GM19452 (cell line): ENCODE data around the gene STOML1.

ENCODE experiments used
- ATAC-seq: cut with Tn5 transposase; IDR thresholded peaks from one replicate; pipeline ENCODE4 v1.9.1; 2021; ENCODE audit not compliant: unreplicated experiment

STOML1 gene

DNA sequence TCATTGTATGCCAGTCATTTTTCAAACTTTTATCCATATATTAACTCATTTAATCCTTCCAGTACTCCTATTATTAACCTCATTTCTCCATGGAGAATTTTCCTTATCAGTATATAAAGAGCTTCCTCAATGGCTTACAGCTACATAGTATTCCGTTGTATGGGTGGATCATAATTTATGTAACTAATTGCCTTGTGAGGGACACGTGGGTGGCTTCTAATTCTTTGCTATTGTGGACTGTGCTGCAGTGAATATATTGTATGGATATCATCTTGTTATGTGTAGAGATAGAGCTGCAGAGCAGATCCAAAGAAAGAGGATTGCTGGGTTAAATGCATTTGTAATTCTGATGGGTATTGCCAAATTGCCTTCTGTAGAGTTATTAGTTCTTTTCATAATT is 27.6 kb upstream of the STOML1 start:
- ATAC-seq = no peak

DNA sequence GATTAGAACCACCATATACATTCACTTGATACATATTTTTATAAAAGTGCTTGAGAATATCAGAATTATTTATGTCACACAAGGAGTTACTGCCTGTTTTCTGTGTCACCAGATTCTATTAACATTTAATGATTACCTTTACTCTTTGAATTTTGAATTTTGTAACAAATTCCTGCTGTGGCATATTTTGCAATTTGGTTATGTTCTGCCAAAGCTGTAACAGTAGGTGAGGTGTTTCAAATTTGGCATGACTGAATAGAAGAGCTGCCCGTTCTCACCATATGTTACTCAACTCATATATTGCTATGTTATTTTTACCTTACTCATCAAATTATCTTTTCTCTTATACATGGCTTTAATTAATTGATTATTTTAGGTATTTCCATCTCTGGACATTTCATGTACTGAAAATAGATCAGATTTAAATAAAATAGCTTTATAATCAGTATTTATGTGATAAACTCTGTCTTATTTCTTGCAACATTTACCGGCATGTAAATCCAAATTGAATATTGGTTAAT is 21.3 kb upstream of the STOML1 start:
- ATAC-seq = no peak

DNA sequence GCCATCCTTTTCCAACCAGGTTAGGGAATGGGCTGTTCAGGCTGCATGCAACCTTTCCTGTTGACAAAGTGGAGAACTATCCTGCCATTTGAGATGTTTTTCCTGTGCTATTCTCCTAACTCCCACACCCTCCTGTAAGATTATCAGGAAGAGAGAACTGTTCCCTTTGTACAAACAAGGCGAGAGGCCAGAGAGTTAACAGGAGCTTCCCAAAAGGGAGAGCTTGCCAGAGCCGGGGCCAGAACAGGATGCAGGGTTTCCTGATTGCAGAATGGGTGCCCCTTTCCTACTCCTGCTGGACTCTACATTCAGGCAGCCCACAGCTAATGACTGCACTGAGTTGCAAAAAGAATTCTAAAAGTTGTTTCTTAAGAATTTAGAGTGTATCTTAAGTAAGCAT is 19.5 kb upstream of the STOML1 start:
- no peak for ATAC-seq

DNA sequence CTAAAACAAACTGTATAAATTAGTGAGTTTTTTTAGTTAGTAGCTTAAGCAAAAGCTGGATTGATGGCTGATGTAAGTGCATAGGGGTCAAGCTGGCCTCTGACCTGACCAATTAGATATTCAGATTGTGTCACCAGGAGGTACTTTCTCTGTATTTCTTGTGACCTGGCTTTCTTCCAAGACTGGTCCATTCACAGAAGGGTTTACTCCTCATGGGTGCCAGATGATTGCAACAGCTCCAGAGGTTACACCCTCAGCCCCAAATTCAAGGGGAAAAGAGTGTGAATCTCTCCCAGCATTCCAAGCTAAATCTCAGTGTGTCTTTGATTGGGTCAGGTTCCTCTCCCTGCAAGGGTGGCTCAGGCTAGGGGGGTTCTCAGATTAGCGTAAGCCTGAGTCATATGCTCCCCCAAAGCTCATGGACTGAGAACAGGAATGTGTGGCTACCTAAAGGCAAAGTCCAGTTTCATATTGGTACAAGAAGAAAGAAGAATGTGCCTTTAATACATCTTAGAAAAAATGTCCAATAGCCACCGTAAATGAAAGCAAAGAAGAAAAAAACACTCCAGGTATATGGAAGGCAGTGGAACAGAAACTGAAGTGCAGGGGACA is 18.9 kb upstream of the STOML1 start:
- no peak for ATAC-seq

DNA sequence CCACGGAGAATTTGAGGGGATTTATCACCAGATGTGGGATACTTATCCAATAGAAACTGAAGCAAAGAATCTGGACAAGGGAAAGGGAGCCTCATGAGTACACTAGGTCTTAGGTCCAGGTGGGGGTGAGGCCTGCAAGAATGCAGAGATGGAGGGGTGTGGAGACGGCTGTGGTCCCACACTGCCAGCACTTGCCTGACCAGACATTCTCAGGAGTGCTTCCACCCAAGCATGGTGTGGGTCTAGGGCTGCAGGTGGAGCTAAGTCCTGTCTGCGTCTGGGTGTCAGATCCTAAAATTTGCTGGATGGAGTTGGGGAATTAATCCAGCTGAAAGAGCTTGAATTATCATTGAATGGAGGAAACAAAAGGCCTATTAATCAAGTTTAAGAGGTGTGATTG is 16.8 kb upstream of the STOML1 start:
- ATAC-seq = no peak

DNA sequence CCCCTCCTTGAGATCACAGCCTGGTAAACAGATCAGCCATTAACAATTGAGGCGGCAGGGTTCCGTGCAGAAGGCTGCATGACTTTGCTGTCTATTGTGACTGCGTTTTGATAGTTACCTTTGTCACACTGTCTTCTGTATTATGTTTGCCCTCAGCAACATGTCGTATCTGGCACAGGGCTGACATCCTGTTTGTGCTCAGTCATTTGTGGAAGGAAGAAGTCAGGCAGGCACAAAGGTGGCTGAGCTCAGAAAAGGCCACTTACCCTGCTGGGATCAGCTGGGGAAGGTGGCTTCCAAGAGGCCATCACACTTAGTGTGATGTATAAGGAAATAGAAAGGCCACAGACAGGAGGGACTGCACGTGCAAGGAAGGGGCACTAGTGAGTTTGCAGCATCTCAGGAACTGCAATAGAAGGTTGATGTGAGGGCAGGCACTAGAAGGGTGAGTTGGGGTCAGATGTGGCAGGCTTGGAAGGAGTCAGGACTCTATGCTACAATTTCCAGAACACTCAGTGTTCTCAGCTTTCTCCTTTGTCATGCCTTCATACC is 15.8 kb upstream of the STOML1 start:
- ATAC-seq = no peak

DNA sequence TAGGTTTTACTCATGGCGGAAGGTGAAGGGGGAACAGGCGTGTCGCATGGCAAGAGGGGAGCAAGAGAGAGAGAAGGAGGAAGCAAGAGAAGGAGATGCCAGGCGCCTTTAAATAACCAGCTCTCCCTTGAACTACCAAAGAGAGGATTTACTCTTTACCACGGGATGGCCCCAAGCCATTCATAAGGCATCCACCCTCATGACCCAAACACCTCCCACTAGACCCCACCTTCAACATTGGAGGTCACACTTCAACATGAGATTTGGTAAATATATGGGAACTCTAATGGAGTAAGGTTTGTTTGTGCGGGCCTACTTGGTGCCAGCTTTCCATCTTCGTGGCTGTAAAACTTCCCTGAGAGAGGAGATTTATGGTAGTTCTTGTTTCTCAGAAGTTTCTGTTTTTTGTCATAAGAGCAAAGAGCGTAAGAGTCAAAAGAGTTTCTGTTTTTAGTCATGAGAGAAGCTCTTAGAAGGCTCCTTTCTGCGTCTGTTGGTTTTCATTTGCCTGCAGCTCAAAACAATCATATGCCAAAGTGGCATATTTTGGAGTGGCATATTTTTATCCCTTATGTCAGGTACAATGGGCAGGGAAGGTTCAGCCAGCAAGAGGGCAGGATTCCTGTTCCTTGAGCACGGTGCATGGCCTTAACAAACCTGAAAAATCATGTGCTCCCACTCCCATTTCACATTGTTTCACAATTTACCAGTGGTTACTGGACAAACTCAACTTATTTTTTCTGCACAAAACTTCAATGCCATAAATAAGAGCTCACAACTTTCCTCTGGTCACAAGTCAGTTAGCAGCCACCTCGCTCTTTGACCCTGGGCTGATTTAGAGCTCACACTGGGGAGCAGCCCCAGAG is 14.9 kb upstream of the STOML1 start:
- no peak for ATAC-seq

DNA sequence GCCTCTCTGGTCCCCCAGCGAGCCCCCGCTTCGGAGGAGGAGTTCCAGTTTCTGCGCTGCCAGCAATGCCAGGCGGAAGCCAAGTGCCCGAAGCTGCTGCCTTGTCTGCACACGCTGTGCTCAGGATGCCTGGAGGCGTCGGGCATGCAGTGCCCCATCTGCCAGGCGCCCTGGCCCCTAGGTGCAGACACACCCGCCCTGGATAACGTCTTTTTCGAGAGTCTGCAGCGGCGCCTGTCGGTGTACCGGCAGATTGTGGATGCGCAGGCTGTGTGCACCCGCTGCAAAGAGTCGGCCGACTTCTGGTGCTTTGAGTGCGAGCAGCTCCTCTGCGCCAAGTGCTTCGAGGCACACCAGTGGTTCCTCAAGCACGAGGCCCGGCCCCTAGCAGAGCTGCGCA is 5.9 kb upstream of the STOML1 start:
- no peak for ATAC-seq

DNA sequence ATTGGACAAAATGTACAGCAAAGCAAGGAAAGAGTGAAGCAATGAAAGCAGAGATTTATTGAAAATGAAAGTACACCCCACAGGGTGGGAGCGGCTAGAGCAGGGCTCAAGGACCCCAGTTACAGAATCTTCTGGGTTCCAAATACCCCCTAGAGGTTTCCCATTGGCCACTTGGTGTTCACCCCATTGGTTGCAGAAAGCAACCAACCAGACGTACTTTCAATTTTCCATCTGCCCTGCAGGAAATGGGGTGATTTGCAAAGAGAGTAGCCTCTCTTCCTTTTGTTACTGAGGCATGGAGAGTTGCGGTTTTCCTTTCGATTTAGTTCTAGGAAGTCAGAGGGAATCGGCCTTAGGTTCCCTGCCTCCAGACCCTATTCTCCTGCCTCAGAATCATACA is 4.8 kb upstream of the STOML1 start:
- ATAC-seq = no peak

DNA sequence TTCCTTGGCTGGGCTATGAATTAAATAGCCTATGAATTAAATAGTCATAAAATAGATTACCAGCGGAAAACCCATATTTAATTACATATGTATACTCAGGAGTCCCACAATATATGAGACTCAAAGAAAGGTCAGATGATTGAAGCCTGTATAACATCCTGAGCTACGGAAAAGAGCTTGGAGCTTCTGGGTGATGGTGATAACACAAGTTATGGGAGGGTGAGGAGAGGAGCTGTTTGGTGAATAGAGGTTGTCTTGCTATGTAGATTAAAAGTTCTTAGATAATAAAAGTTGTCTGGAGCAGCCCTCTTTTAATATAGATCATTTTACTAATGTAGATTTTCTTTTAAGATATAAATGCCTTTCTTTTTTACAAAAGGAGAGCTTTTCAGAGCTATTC is 4.2 kb upstream of the STOML1 start:
- ATAC-seq = no peak

DNA sequence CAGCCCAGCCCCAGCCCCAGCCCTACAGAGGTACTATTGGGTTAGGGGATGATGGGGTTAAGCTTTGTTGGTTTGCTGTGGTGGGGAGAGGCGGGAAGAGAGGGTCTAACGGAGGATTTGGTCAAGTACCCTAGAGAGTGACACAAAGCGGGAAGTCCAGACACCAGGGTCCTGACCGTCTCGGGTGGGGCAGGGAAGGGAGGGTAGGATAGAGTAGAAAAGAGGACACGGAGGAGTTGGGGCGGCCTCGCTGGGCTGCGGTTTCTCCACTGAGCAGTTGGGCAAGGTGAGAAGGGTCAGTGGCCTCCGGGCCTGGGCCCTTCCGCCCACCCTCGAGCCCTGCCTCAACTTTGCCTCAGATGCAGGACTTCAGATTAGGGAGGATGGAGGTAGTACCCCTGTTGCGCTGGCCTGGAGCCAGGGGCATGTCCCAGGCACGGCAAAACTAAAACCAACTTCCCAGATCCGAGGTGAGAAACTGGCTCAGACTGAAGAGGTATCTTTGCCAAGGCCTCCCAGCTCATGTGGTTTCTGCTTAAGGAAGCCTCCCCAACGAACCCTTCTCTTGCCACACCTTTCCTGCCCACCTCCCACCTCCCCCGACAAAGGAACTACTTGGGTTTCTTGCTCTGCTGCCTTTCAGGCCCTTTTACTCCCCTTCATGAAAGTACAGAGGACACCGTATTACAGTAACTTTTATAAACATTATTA is 3.0 kb upstream of the STOML1 start:
- no peak for ATAC-seq

DNA sequence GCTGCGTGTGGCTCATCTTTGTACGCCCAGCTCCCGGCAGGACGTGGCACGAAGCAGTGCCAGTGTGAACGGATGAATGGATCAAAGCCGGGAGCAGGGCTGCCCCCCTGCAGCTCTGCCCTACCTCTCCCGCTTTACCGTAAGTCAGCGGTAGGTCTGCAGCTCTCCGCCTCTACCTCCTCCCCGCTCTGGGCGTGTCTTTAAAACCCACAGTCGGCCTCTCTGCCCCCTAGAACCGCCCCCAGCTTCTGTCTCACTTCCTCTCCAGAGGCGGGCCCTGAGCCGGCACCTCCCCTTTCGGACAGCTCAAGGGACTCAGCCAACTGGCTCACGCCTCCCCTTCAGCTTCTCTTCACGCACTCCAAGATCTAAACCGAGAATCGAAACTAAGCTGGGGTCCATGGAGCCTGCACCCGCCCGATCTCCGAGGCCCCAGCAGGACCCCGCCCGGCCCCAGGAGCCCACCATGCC is 2.4 kb upstream of the STOML1 start, which contains the start of gene PML:
PML (plus strand) TSS at position 304 of the 471 bp plus-strand sequence; CDS start at position 401, 97 bp downstream.
- peak; percentile 77 for ATAC-seq

DNA sequence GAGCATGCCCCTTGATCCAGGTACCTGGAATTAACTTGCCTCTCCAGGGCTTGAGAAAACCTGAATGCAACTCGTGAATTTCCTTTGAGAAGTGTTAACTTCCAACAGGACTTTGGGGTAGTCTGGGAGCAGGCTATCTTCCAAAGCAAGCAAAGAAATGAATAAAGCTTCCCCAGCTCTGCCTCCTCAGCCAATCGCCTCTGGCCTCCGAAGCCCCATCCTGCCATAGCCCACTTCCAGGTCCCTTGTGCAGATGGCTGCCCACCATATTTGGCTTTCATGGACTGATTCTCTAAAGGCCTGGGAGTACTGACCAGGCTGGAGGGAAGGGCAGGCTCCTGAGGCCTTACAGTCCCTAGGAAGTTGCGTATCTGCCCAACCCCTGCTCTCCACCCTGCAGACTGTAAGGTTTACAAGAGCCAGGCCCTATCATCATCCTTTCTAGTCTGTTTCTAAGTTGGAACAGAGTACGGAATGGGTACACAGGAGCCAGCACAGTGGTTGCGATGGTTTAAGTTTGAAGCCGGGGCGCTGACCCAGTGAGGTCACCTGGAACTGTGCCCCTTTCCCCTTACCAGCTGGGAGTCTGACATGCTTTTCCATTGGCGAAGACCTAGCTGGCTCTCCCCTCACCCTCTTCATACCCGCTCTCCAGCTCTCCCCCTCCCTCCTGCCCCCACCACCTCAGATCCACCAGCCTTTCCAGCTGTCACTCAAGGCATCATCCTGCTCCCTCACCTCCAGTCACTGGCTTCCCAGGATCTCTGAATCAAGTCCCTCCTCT is 1.3 kb upstream of the STOML1 start:
- no peak for ATAC-seq

DNA sequence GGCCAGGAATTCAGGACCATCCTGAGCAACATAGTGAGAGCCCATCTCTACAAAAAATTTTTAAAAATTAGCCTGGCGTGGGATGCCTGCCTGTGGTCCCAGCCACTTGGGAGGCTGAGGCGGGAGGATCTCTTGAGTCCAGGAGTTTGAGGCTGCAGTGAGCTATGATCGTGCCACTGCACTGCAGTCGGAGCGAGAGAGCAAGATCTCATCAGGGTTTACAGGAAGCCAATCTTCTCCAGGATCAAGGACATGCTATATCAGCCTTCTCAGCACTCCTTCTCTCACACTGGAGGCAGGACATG is 451 bp upstream of the STOML1 start:
- no peak for ATAC-seq

DNA sequence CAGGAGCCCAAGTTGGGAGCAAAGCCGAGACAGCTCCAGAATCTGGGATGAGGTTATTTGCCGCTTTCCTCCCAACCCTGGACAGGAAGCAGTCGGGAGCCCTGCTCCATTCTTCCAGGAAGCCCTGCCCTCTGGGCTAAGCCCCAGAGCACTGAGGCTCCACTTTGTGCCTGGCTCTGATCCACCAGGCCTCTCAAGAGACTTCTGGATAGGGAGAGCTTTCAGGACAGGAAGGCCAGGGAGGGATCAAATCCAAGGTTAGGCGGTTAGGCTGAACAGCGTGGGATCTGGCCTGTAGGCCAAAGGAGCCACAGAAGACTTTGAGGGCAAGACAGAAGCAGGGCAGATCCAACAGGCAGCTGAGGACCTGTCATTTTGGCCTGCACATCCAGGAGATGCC is 835 bp downstream of the STOML1 start:
- ATAC-seq = no peak

DNA sequence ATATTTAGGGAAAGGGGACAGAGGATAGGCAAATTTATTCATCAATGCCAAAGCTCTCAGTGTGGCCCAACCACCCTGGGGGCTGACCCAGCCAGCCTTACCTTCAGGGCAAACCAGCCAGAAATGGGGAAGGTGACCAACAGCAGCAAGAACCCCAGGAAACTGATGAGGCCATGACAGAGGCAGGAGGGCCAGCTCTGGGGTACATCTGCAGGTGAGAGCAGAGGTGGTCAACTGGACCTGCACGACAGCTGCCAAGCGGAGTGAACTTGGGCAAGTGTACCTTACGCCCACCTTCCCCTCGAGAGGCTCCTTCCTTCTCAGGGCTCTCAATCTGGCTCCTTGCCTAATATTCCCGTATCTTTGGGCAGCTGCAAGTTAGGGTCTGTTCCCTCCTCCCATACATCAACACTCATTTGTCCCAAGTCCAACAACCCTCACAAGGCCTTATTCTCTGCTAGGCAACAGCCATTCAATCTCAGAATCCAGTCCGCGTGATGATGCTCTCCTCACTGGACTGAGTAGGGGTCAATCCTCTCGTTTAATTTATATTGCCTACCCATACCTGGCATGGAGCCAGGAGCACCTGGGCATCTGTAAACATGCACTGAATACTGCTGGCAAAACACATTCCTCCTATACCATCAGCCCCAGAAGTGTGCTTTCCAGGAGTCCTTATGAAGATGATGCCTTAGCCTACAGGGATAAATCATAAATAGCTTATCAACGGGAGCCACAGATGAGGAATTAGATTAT is 1.7 kb downstream of the STOML1 start:
- no peak for ATAC-seq

DNA sequence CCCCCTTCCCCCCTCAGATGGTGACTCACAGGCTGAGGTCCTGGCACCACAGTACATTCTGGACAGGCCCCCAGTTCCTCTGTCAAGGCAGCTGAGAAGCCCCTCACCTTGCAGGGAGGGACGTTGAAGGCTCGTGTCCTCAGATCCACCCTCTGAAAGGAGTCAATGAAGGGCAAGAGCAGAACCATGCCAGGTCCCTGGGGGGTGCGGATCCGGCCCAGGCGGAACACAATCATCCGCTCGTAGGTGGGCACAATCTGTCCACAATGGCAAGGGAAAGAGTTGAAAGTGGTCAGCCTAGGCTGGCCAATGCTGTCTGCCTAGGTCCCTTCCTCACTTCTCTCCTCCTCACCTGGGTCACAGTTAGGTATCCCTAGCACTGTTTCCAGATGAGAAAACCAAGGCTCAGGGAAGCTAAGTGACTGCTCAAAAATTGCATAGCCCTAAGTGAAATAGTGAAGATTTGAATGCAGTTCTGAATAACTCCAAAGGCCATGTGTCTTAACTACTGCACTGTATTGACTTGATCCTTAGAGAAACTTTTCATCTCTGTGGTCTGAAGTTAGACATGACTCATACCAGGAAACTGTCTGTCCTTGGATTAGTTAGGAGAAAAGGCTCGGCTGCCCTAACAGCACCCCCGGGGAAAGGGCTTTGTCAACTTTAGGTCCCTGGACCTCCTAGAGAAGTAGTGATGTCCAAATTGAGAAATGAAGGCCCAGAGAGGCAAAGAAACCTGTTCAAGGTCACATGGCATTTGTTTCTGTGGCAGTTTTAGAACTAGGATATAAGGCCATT is 2.9 kb downstream of the STOML1 start:
- ATAC-seq = no peak

DNA sequence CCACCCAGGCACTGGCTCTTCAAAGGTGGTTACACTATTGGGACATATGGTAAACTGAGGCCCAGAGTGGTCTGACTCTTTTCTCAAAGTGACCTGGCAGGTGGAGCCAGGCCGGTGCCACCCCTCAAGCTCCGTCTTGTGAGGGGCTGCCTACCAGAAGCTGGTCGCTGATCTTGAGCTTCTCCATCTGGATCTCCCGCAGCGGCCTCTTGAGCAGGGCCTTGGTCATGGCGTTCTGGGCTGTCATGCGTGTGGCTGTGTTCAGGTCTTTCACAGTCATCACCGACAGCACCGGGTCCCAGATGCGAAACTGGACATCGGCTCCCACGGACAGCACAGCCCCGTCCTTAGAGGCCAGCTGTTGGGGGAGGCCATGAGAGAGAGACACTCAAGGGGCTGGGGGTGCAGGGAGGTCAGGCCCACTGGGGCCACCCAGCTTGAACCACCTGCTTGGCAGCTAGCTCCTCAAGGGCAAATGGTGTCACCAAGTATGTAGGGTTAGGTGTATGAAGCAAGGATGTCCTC is 3.6 kb downstream of the STOML1 start:
- ATAC-seq = no peak
